K562 (cell line): Measurements from ENCODE around the gene WDR62. TPM values are rescaled to one million over a fixed set of nuclear protein-coding genes. Genes with fewer than 3 reads are reported as not detected.
A peak's percentile ranks its signal among the peaks of the same experiment; 100 is the strongest.

ENCODE experiments used
- CBX1 ChIP-seq: sonication (generic); IDR thresholded peaks from 2 replicates; pipeline ENCODE4 v1.6.1; 2016; ENCODE audit warnings: antibody characterized with exemption, low read depth, mild to moderate bottlenecking
- KLF13 ChIP-seq: fragments of 450-650 bp; IDR thresholded peaks from 2 replicates; pipeline ENCODE4 v1.6.1; 2016; ENCODE audit warnings: missing genetic modification characterization, low read depth, mild to moderate bottlenecking, missing compliant biosample characterization, moderate library complexity, borderline replicate concordance
- LARP7 ChIP-seq: fragments of 450-650 bp; IDR thresholded peaks from 2 replicates; pipeline ENCODE4 v1.6.1; 2016
- MAZ ChIP-seq, 2 experiments: fragments of 450-650 bp in 1 of 2; sonication (generic) in 1 of 2; formaldehyde crosslinking; IDR thresholded peaks in 1 of 2; conservative IDR thresholded peaks in 1 of 2; 2 replicates each; pipeline versions ENCODE4 v1.4.0 to v1.5.0; 2020; ENCODE audit warnings: mild to moderate bottlenecking in 1 of 2, missing genetic modification reagents in 1 of 2
- NBN ChIP-seq: fragments of 450-650 bp; IDR thresholded peaks from 2 replicates; pipeline ENCODE4 v1.6.1; 2016; ENCODE audit warnings: low read depth, mild to moderate bottlenecking
- PHF20 ChIP-seq: fragments of 450-650 bp; IDR thresholded peaks from 2 replicates; pipeline ENCODE4 v1.6.1; 2018; ENCODE audit not compliant: partially characterized antibody
- POLR2A ChIP-seq: fragments of 450-650 bp; conservative IDR thresholded peaks from 2 replicates; pipeline ENCODE4 v1.6.1; 2016
- POLR2G ChIP-seq: fragments of 200-400 bp; formaldehyde crosslinking; IDR thresholded peaks from 2 replicates; pipeline ENCODE4 v1.6.1; 2017; ENCODE audit warnings: low read depth, mild to moderate bottlenecking, antibody characterized with exemption, low read length, moderate library complexity
- SIN3A ChIP-seq, 2 experiments: fragments of 150-350 bp in 1 of 2; IDR thresholded peaks; 2 replicates each; pipeline ENCODE4 v1.6.1; 2011 to 2016; ENCODE audit warnings: borderline replicate concordance in 2 of 2, low read depth in 2 of 2, low read length in 2 of 2, mild to moderate bottlenecking in 2 of 2, moderate library complexity in 2 of 2; ENCODE audit not compliant: control insufficient read depth in 1 of 2
- SP1 ChIP-seq: sonication (generic); formaldehyde crosslinking; IDR thresholded peaks from 2 replicates; pipeline ENCODE4 v1.8.1; 2022; ENCODE audit warnings: mild to moderate bottlenecking, missing genetic modification reagents
- SP2 ChIP-seq: IDR thresholded peaks from 2 replicates; pipeline ENCODE4 v1.6.1; 2011; ENCODE audit warnings: mild to moderate bottlenecking, low read depth, low read length, moderate library complexity; ENCODE audit not compliant: poor library complexity, severe bottlenecking; ENCODE audit errors: extremely low read depth
- SREBF1 ChIP-seq: fragments of 150-350 bp; IDR thresholded peaks from 2 replicates; pipeline ENCODE4 v1.6.1; 2014; ENCODE audit warnings: antibody characterized with exemption, low read depth, low read length, borderline replicate concordance
- TEAD1 ChIP-seq, 2 experiments: fragments of 450-650 bp in 1 of 2; sonication (generic) in 1 of 2; formaldehyde crosslinking; IDR thresholded peaks; 2 replicates each; pipeline versions ENCODE4 v1.4.0 to v1.8.0; 2020 to 2022; ENCODE audit warnings: mild to moderate bottlenecking in 2 of 2, missing genetic modification reagents in 1 of 2
- TRIM24 ChIP-seq, 2 experiments: fragments of 450-650 bp; IDR thresholded peaks; 2 replicates each; pipeline ENCODE4 v1.6.1; 2016
- ZNF175 ChIP-seq: fragments of 200-800 bp; sonication (Bioruptor generic); IDR thresholded peaks from 2 replicates; pipeline ENCODE4 v1.6.1; 2016; ENCODE audit warnings: low read depth, mild to moderate bottlenecking, missing genetic modification characterization, missing compliant biosample characterization
- ZNF212 ChIP-seq: fragments of 450-650 bp; formaldehyde crosslinking; IDR thresholded peaks from 2 replicates; pipeline ENCODE4 v1.4.0; 2020; ENCODE audit warnings: mild to moderate bottlenecking
- polyA plus RNA-seq, 8 experiments: library from polyadenylated mRNA; depleted of rRNA in 4 of 8; stranded (reverse) in 5 of 8; unstranded in 3 of 8; fragments of >200 nt; fragmentation: Nextera tagmentation in 2 of 8; fragmentation: Illumina TruSeq in 1 of 8; extraction: Ambion mirVana in 2 of 8; extraction: Trizol in 1 of 8; gene quantifications; 2 replicates each; pipeline versions ENCODE4 v1.2.1 to v1.2.3, GENCODE V29; 2011 to 2014; ENCODE audit warnings: inconsistent platforms in 1 of 8, missing spikeins in 1 of 8
- total RNA-seq, 7 experiments: library from RNA; depleted of rRNA in 6 of 7; stranded (reverse); fragments of >200 nt in 6 of 7; fragmentation: Illumina TruSeq in 2 of 7; extraction: Trizol in 2 of 7; gene quantifications; 2 replicates each; pipeline versions ENCODE4 v1.2.1 to v1.2.3, GENCODE V29; 2011 to 2021; ENCODE audit warnings: low replicate concordance in 1 of 7
- TF ChIP-seq, protein P1 (sequence below): fragments of 450-650 bp; IDR thresholded peaks from 2 replicates; pipeline ENCODE4 v1.6.1; 2014; ENCODE audit warnings: low read depth, mild to moderate bottlenecking, moderate library complexity, borderline replicate concordance
- TF ChIP-seq, protein P2 (sequence below): sonication (generic); formaldehyde crosslinking; IDR thresholded peaks from 2 replicates; pipeline ENCODE4 v1.9.0; 2022; ENCODE audit warnings: mild to moderate bottlenecking, missing genetic modification reagents
- TF ChIP-seq, protein P3 (sequence below): sonication (generic); formaldehyde crosslinking; IDR thresholded peaks from 2 replicates; pipeline ENCODE4 v1.8.0; 2022; ENCODE audit warnings: mild to moderate bottlenecking, missing genetic modification reagents
- TF ChIP-seq, protein P4 (sequence below): sonication (generic); formaldehyde crosslinking; IDR thresholded peaks from 2 replicates; pipeline ENCODE4 v1.8.0; 2022; ENCODE audit warnings: mild to moderate bottlenecking, missing genetic modification reagents, borderline replicate concordance
- TF ChIP-seq, protein P5 (sequence below): fragments of 450-650 bp; formaldehyde crosslinking; IDR thresholded peaks from 2 replicates; pipeline ENCODE4 v1.4.0; 2020; ENCODE audit warnings: mild to moderate bottlenecking, moderate library complexity

WDR62 gene
- total and polyA plus RNA-seq, 9 of the 15 experiments (the other 6 are each of a cell fraction or from before 2014, with no cell fraction given), result 0.35 to 32.8 (median 14.4) TPM

DNA sequence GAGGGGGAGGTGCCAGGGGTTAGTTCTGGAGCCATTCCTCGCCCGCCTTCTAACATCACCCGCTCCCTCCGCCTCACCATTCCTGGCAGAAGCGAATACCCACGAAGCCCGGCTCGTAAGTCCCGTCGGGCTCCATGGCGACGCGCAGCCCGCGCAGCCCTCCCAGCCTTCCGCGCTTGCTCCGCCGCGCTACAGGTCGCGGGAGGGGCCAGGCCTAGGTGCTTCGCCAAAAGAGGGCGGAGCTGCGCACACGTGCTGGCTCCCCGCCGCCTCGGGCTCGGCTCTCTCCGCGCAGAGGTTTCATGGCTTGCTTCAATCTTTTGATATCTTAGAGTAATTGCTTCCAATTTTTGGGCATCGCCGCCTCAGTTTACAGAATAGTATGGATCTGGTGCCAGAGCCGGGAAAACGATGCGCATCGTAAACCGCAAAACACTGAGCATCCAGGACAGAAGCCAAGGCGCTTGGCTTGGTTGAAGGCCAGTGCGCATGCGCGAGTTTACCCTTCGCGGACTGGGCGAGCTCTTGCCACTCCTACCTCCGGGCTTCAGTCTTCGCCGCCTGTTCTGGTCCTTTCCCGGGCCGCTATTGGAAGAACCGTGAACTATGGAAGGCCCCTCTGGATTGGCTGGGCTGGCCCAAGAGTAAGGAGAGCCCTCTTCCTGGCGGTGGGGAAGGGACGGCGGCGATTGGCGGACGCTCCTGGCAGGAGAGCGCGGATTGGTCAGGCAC lies 60.2 kb downstream of the WDR62 start, which contains the start of gene POLR2I (continued):
- TF ChIP-seq KLF13 (tag) (peak; percentile 98), ZNF212 (CRISPR knock-in tag) (peak; percentile 65; the same call in 1 of the 2 replicates), NBN (peak; percentile 62; the same call in 1 of the 2 replicates), SIN3A (IDR thresholded peaks at IDR 0.05; ENCODE audit: borderline replicate concordance in 2 of 2, control insufficient read depth in 1 of 2, low read depth in 2 of 2, low read length in 2 of 2) (peak in 1 of 2 experiments; percentile 97; a peak in 2 of 4 replicates), SP1 (CRISPR knock-in tag) (peak; percentile 95), POLR2G (peak; percentile 80), LARP7 (no peak), ZNF175 (CRISPR knock-in tag) (peak; percentile 7; the same call in 1 of the 2 replicates), CBX1 (peak; percentile 76; the same call in 1 of the 2 replicates), SREBF1 (0 out of 2 replicates have a peak, but pooled peaks have one; percentile 8), MAZ (CRISPR knock-in tag; conservative IDR thresholded peaks at IDR 0.05 in 1 of 2, IDR thresholded peaks at IDR 0.05 in 1 of 2) (peak; percentile 77), SP2 (peak; percentile 67), TEAD1 (CRISPR knock-in tag; IDR thresholded peaks at IDR 0.05) (peak in 1 of 2 experiments; percentile 62; a peak in 1 of 4 replicates), PHF20 (peak; percentile 62), TRIM24 (IDR thresholded peaks at IDR 0.05) (peak in 1 of 2 experiments; percentile 46; a peak in 2 of 4 replicates), POLR2A (peak; percentile 69)
- TF ChIP-seq, protein P1, sequence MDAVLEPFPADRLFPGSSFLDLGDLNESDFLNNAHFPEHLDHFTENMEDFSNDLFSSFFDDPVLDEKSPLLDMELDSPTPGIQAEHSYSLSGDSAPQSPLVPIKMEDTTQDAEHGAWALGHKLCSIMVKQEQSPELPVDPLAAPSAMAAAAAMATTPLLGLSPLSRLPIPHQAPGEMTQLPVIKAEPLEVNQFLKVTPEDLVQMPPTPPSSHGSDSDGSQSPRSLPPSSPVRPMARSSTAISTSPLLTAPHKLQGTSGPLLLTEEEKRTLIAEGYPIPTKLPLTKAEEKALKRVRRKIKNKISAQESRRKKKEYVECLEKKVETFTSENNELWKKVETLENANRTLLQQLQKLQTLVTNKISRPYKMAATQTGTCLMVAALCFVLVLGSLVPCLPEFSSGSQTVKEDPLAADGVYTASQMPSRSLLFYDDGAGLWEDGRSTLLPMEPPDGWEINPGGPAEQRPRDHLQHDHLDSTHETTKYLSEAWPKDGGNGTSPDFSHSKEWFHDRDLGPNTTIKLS, result peak; percentile 78
- TF ChIP-seq, protein P2, sequence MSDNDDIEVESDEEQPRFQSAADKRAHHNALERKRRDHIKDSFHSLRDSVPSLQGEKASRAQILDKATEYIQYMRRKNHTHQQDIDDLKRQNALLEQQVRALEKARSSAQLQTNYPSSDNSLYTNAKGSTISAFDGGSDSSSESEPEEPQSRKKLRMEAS (CRISPR knock-in tag), result peak; percentile 96
- TF ChIP-seq, protein P3, sequence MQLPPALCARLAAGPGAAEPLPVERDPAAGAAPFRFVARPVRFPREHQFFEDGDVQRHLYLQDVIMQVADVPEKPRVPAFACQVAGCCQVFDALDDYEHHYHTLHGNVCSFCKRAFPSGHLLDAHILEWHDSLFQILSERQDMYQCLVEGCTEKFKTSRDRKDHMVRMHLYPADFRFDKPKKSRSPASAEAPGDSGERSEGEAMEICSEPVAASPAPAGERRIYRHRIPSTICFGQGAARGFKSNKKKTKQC, result peak; percentile 68; the same call in 1 of the 2 replicates
- TF ChIP-seq, protein P4, sequence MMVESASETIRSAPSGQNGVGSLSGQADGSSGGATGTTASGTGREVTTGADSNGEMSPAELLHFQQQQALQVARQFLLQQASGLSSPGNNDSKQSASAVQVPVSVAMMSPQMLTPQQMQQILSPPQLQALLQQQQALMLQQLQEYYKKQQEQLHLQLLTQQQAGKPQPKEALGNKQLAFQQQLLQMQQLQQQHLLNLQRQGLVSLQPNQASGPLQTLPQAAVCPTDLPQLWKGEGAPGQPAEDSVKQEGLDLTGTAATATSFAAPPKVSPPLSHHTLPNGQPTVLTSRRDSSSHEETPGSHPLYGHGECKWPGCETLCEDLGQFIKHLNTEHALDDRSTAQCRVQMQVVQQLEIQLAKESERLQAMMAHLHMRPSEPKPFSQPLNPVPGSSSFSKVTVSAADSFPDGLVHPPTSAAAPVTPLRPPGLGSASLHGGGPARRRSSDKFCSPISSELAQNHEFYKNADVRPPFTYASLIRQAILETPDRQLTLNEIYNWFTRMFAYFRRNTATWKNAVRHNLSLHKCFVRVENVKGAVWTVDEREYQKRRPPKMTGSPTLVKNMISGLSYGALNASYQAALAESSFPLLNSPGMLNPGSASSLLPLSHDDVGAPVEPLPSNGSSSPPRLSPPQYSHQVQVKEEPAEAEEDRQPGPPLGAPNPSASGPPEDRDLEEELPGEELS (CRISPR knock-in tag), result no peak
- TF ChIP-seq, protein P5, sequence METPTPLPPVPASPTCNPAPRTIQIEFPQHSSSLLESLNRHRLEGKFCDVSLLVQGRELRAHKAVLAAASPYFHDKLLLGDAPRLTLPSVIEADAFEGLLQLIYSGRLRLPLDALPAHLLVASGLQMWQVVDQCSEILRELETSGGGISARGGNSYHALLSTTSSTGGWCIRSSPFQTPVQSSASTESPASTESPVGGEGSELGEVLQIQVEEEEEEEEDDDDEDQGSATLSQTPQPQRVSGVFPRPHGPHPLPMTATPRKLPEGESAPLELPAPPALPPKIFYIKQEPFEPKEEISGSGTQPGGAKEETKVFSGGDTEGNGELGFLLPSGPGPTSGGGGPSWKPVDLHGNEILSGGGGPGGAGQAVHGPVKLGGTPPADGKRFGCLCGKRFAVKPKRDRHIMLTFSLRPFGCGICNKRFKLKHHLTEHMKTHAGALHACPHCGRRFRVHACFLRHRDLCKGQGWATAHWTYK (CRISPR knock-in tag), result peak; percentile 84; the same call in 1 of the 2 replicates
